Measurements from ENCODE around the gene MUC22.

DNA sequence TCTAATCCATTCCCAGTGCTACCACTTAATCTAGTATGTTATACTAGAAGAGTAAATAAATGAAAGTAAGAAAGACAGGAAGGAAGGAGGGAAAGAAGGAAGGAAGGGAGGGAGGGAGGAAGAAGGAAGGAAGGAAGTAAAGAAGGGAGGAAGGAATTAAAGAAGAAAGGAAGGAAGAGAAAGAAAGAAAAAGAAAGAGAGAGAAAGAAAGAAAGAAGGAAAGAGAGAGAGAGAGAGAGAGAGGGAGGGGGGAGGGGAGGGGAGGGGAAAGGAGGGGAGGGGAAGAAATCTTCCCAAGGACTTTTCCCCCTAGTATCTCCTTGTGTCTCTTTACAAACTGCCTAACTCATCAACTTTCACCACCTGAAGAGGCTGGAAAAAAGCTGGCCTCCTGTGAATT lies 47.6 kb upstream of the MUC22 start:
- TF ChIP-seq, protein P1, sequence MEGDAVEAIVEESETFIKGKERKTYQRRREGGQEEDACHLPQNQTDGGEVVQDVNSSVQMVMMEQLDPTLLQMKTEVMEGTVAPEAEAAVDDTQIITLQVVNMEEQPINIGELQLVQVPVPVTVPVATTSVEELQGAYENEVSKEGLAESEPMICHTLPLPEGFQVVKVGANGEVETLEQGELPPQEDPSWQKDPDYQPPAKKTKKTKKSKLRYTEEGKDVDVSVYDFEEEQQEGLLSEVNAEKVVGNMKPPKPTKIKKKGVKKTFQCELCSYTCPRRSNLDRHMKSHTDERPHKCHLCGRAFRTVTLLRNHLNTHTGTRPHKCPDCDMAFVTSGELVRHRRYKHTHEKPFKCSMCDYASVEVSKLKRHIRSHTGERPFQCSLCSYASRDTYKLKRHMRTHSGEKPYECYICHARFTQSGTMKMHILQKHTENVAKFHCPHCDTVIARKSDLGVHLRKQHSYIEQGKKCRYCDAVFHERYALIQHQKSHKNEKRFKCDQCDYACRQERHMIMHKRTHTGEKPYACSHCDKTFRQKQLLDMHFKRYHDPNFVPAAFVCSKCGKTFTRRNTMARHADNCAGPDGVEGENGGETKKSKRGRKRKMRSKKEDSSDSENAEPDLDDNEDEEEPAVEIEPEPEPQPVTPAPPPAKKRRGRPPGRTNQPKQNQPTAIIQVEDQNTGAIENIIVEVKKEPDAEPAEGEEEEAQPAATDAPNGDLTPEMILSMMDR (conservative IDR thresholded peaks at IDR 0.05; ENCODE audit: low read depth, low read length), result no peak
- TF ChIP-seq EZH2 (IDR thresholded peaks at IDR 0.05; ENCODE audit: low read length, unreplicated experiment), result no peak
- no peak for TF ChIP-seq EZH2phosphoT487 (IDR thresholded peaks at IDR 0.05; ENCODE audit: borderline replicate concordance, low read length)
